Measurements from ENCODE around the gene ETS1.

The ETS1 gene

DNA sequence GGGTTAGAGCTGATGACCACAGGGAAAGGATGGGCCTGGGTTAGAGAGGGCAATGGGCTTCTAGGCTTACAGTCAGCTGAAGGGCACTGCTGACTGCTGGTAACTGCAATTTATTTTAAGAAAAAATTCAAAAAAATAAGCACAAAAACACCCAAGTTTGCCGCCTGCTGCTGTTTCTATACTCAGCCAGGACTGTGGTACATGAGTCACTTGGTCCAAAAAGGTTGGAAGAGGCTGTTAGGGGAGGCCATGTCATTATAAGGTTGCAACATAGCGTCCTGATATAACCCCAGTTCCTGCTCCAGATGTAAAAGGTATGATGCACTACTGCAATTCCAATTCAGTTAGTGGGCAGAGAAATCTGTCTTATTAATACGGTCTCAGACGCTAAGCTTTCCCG, 98.9 kb downstream of the ETS1 start:
- TF ChIP-seq, protein P1, sequence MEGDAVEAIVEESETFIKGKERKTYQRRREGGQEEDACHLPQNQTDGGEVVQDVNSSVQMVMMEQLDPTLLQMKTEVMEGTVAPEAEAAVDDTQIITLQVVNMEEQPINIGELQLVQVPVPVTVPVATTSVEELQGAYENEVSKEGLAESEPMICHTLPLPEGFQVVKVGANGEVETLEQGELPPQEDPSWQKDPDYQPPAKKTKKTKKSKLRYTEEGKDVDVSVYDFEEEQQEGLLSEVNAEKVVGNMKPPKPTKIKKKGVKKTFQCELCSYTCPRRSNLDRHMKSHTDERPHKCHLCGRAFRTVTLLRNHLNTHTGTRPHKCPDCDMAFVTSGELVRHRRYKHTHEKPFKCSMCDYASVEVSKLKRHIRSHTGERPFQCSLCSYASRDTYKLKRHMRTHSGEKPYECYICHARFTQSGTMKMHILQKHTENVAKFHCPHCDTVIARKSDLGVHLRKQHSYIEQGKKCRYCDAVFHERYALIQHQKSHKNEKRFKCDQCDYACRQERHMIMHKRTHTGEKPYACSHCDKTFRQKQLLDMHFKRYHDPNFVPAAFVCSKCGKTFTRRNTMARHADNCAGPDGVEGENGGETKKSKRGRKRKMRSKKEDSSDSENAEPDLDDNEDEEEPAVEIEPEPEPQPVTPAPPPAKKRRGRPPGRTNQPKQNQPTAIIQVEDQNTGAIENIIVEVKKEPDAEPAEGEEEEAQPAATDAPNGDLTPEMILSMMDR (IDR thresholded peaks at IDR 0.05; ENCODE audit: control insufficient read depth, extremely low read depth, insufficient read depth) = no peak
- DNase-seq (ENCODE audit: low read depth) = no peak
- no peak overlapping the region for H3K4me3 ChIP-seq (ENCODE audit: low read depth, low read length)

GRCh38 chr11:128487978-128488377, 99.4 kb downstream of the ETS1 start:
- no peak for DNase-seq (ENCODE audit: low read depth)
- TF ChIP-seq, protein P1 (IDR thresholded peaks at IDR 0.05; ENCODE audit: control insufficient read depth, extremely low read depth, insufficient read depth) = no peak
- H3K4me3 ChIP-seq (ENCODE audit: low read depth, low read length) = no peak overlapping the region

DNA sequence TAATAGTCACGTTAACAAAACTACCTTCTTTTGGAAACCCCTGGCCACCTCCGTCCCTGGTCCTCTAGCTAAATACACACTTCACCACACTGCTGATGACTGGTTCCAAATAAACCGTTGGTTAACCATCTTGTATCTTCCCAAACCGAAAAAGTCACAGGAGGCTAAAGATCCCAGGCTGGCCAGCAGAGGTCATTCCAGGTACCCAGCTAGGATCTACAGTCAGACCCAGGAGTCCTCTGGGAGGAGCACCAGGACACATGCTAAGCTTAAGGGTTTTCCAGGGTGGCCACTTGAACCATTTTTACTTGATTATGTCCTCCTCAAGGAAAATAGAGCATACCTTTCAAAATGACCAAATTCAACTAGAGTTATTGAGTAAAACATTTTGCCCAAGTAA, 103.2 kb downstream of the ETS1 start:
- TF ChIP-seq, protein P1 (IDR thresholded peaks at IDR 0.05; ENCODE audit: control insufficient read depth, extremely low read depth, insufficient read depth) = peak; percentile 59
- DNase-seq (ENCODE audit: low read depth) = no peak
- no peak overlapping the region for H3K4me3 ChIP-seq (ENCODE audit: low read depth, low read length)

GRCh38 chr11:128483211-128483788, 104.1 kb downstream of the ETS1 start:
- no peak for DNase-seq (ENCODE audit: low read depth)
- H3K4me3 ChIP-seq (ENCODE audit: low read depth, low read length) = no peak overlapping the region
- TF ChIP-seq, protein P1 (IDR thresholded peaks at IDR 0.05; ENCODE audit: control insufficient read depth, extremely low read depth, insufficient read depth) = no peak

DNA sequence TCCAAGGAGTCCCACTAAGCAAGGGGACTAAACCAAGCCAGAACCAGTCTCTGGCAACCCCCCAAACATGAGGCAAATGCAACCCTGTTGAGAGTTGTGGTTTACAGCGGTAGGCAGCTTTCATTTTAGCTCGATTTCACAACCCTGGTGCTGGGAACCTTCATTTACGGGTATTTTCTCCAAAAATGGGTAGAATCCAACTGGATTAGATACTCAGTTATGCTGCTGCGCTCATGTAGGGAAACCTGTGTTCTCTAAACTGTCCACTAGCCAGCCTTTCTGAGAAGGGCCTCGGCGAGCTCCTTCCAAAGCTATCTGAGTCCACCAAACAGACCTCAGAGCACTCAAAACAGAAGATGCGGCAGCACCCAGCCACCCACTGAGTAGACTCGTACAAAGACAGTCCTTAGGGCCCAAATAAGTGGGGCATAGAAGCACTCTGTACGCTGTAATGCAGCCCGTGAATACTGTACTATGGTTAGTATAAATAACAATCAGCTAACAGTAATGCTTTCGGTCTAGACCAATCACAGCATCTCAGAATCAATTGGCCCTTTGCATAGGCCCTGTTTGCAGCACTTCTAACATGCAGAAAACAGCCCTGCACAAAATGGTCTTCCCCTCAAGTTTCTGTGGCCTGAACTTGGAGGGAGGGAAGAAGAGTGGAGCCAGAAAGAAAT, 104.7 kb downstream of the ETS1 start:
- TF ChIP-seq, protein P1 (IDR thresholded peaks at IDR 0.05; ENCODE audit: control insufficient read depth, extremely low read depth, insufficient read depth) = no peak
- no peak for DNase-seq (ENCODE audit: low read depth)

GRCh38 chr11:128482092-128482491, 105.3 kb downstream of the ETS1 start:
- DNase-seq (ENCODE audit: low read depth) = no peak
- no peak overlapping the region for H3K4me3 ChIP-seq (ENCODE audit: low read depth, low read length)
- TF ChIP-seq, protein P1 (IDR thresholded peaks at IDR 0.05; ENCODE audit: control insufficient read depth, extremely low read depth, insufficient read depth) = no peak

More for the DNA sequence above, 104.7 kb downstream of the ETS1 start:
- H3K4me3 ChIP-seq (ENCODE audit: low read depth, low read length) = no peak overlapping the region

DNA sequence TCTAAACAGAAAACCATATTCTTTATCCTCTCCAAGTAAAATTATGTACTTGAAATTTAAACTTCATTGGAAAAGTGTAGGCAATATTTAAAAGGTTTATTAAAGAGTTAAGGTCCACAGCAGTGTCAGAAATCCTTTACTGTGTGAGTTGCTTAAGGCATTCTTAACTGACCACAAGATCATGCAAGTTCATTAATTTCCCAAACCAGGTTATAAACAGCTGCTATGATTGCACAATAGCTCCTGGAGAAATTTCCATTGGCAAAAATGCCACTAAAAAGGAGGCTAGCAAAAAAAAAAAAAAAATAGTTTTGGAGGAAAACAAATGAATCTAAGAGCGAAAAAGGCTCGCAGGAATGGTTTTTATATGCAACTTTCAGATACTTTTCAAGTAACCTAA, 106.2 kb downstream of the ETS1 start:
- no peak overlapping the region for H3K4me3 ChIP-seq (ENCODE audit: low read depth, low read length)
- TF ChIP-seq, protein P1 (IDR thresholded peaks at IDR 0.05; ENCODE audit: control insufficient read depth, extremely low read depth, insufficient read depth) = no peak
- DNase-seq (ENCODE audit: low read depth) = no peak

Data from LNCaP clone FGC (cell line).